Adrenal gland (tissue), 12 donors: ENCODE results near the gene SEMA3F. TPM values are rescaled to one million over a fixed set of nuclear protein-coding genes. Genes with fewer than 3 reads are reported as not detected.

Experiments
- DNase-seq, 7 donors: peaks; one replicate each; pipeline ENCODE4 v3.0.0-alpha.2; 2019 to 2020
- H3K27ac ChIP-seq, 5 donors: fragments of 200-600 bp; sonication (generic) in 4 of 5; 1 replicate in 3 of 5; 2 replicates in 2 of 5; pipeline versions ENCODE4 v1.5.1 to v1.8.0; 2016 to 2020; ENCODE audit warnings: mild to moderate bottlenecking in 1 of 5
- H3K27me3 ChIP-seq: fragments of 200-600 bp; 2 replicates; pipeline ENCODE4 v1.8.0; 2021
- H3K36me3 ChIP-seq, 2 donors: fragments of 200-600 bp; replicated peaks in 1 of 2; 1 replicate in 1 of 2; 2 replicates in 1 of 2; pipeline versions ENCODE4 v1.5.1 to v1.8.0; 2018 to 2022
- H3K4me1 ChIP-seq, 2 donors: fragments of 200-600 bp; replicated peaks in 1 of 2; 1 replicate in 1 of 2; 2 replicates in 1 of 2; pipeline versions ENCODE4 v1.5.1 to v1.8.0; 2018 to 2021
- H3K4me3 ChIP-seq, 4 donors: fragments of 200-600 bp; sonication (generic) in 3 of 4; one replicate each; pipeline ENCODE4 v1.5.1; 2016 to 2018
- H3K9me3 ChIP-seq, 3 donors: fragments of 200-600 bp; sonication (generic) in 1 of 3; replicated peaks in 1 of 3; 1 replicate in 2 of 3; 2 replicates in 1 of 3; pipeline versions ENCODE4 v1.5.1 to v1.8.0; 2016 to 2021
- CTCF ChIP-seq, 6 experiments: fragments of 450-650 bp in 4 of 6; fragments of 200-600 bp in 2 of 6; sonication (generic) in 1 of 6; IDR thresholded peaks; 1 replicate in 5 of 6; 2 replicates in 1 of 6; pipeline versions ENCODE4 v1.5.1 to v1.8.0; 2016 to 2021; ENCODE audit warnings: antibody characterized with exemption in 6 of 6, mild to moderate bottlenecking in 2 of 6, moderate library complexity in 1 of 6
- POLR2A ChIP-seq, 2 donors: fragments of 450-650 bp; IDR thresholded peaks; one replicate each; pipeline ENCODE4 v1.6.1; 2017; ENCODE audit warnings: antibody characterized with exemption in 2 of 2, mild to moderate bottlenecking in 2 of 2, moderate library complexity in 1 of 2
- WGBS, 4 donors: extraction: QIAGEN DNeasy Blood & Tissue Kit in 2 of 4; methylation state at CpG; one replicate each; pipeline versions ENCODE4 v1.1.5 to v1.1.7; 2013 to 2017; 5-methylcytosine and 5-hydroxymethylcytosine counted together
- intact Hi-C, 2 donors: fragments of 100-400 bp; cut with DNase I; formaldehyde crosslinking; loops; one replicate each; pipeline versions ENCODE4 v1.14.1 to v1.15.0; 2022 to 2023
- polyA plus RNA-seq, 3 donors: library from polyadenylated mRNA; stranded (reverse); fragments of 200-250 nt in 2 of 3; fragments of 350-450 nt in 1 of 3; fragmentation: Illumina TruSeq in 1 of 3; extraction: RNeasy Lipid Tissue Mini Kit (QIAGEN cat#74804) in 1 of 3; gene quantifications; one replicate each; pipeline ENCODE4 v1.2.3, GENCODE V29; 2013 to 2014
- total RNA-seq, 9 donors: library from RNA; depleted of rRNA in 4 of 9; stranded (reverse); fragments of >200 nt in 4 of 9; fragments of 120-200 nt in 1 of 9; fragmentation: NEBNext Ultra II Directional in 1 of 9; extraction: Animal tissue kit (Norgen Biotek cat#: 25700) in 1 of 9; gene quantifications; one replicate each; pipeline versions ENCODE4 v1.1.0 to v1.2.4, GENCODE V29; 2013 to 2023
- donor health status: healthy with polysubstance abuse.
- donor health status: Bipolar disorder and iron deficiency.
- donor health status: DM: yes; HTN: yes; CAD: no.
- donor health status: DM: no; HTN: no; CAD: no.
- donor health status: DM: no; HTN: no; CAD: no.
- donor health status: DM: yes; HTN: yes; CAD: no.

The SEMA3F gene
- total and polyA plus RNA-seq, 12 donors, result 1.6 to 21.1 (median 13.6) TPM

- Histone ChIP-seq H3K4me1 (no peaks in the 10 kb centered on the region), H3K9me3 (no peaks in the 10 kb centered on the region), H3K27ac (no peak overlapping the region), H3K4me3 (no peak overlapping the region), H3K27me3 (no peaks in the 10 kb centered on the region), H3K36me3 (no peaks in the 10 kb centered on the region)
- intact Hi-C loops, result no loop called here
- 63 to 76% (median 74%) methylated on average over 4 to 6 of the region's 6 CpGs for WGBS, 4 donors
- TF ChIP-seq POLR2A (IDR thresholded peaks at IDR 0.05) (no peak), CTCF (IDR thresholded peaks at IDR 0.05) (no peak)
- no peak for DNase-seq
Measured at GRCh38 chr3:50136714-50137405, 18.3 kb upstream of the SEMA3F start.

- TF ChIP-seq POLR2A (IDR thresholded peaks at IDR 0.05) (no peak), CTCF (IDR thresholded peaks at IDR 0.05) (no peak)
- Histone ChIP-seq H3K4me1 (no peaks in the 10 kb centered on the region), H3K9me3 (no peaks in the 10 kb centered on the region), H3K27ac (no peak overlapping the region), H3K27me3 (no peaks in the 10 kb centered on the region), H3K4me3 (no peak overlapping the region), H3K36me3 (no peaks in the 10 kb centered on the region)
- DNase-seq, result no peak
- intact Hi-C loops, result no loop called here
- WGBS, 4 donors, result 90 to 96% (median 94%) methylated on average over 4 to 6 of the region's 6 CpGs
Measured at GRCh38 chr3:50137531-50137930, 17.6 kb upstream of the SEMA3F start.

GRCh38 chr3:50138266-50139200 is 16.6 kb upstream of the SEMA3F start:
- H3K27ac ChIP-seq, result no peak overlapping the region
- no peaks in the 10 kb centered on the region for H3K36me3 ChIP-seq
- no peaks in the 10 kb centered on the region for H3K9me3 ChIP-seq
- H3K4me1 ChIP-seq, result no peaks in the 10 kb centered on the region
- no peak for DNase-seq
- no peak for TF ChIP-seq POLR2A (IDR thresholded peaks at IDR 0.05)
- no peak for TF ChIP-seq CTCF (IDR thresholded peaks at IDR 0.05)
- no peak overlapping the region for H3K4me3 ChIP-seq
- no peaks in the 10 kb centered on the region for H3K27me3 ChIP-seq
- 33 to 42% (median 38%) methylated on average over 12 to 13 of the region's 13 CpGs for whole genome bisulfite sequencing, 4 donors
- intact Hi-C loops, result no loop called here

GRCh38 chr3:50139308-50139707 is 15.8 kb upstream of the SEMA3F start:
- intact Hi-C loops, result no loop called here
- no peaks in the 10 kb centered on the region for H3K4me1 ChIP-seq
- 70 to 76% (median 72%) methylated on average over 3 to 6 of the region's 6 CpGs; no CpG with 5 or more reads in 1 of the 4 donors for WGBS, 4 donors
- DNase-seq, result no peak
- H3K36me3 ChIP-seq, result no peaks in the 10 kb centered on the region
- no peak overlapping the region for H3K27ac ChIP-seq
- no peaks in the 10 kb centered on the region for H3K9me3 ChIP-seq
- no peaks in the 10 kb centered on the region for H3K27me3 ChIP-seq
- H3K4me3 ChIP-seq, result no peak overlapping the region
- TF ChIP-seq POLR2A (IDR thresholded peaks at IDR 0.05), result no peak
- no peak for TF ChIP-seq CTCF (IDR thresholded peaks at IDR 0.05)
